Choroid plexus epithelial cell (primary cell): ENCODE results near the gene BLNK.
A peak's percentile ranks its signal among the peaks of the same experiment; 100 is the strongest.

Experiments
- DNase-seq: peaks from one replicate; pipeline ENCODE4 v3.0.0-alpha.2; 2010; ENCODE audit warnings: low read depth
- H3K4me3 ChIP-seq: 2 replicates; pipeline ENCODE4 v1.5.1; 2011; ENCODE audit warnings: low read depth, mild to moderate bottlenecking, control low read depth, low read length, moderate library complexity
- TF ChIP-seq, protein P1 (sequence below): conservative IDR thresholded peaks from 2 replicates; pipeline ENCODE4 v1.5.1; 2011; ENCODE audit warnings: low read depth, mild to moderate bottlenecking, control low read depth, inconsistent platforms, low read length, moderate library complexity

The BLNK gene

GRCh38 chr10:96297486-96297885 is 26.1 kb upstream of the BLNK start:
- no peak overlapping the region for H3K4me3 ChIP-seq
- TF ChIP-seq, protein P1, sequence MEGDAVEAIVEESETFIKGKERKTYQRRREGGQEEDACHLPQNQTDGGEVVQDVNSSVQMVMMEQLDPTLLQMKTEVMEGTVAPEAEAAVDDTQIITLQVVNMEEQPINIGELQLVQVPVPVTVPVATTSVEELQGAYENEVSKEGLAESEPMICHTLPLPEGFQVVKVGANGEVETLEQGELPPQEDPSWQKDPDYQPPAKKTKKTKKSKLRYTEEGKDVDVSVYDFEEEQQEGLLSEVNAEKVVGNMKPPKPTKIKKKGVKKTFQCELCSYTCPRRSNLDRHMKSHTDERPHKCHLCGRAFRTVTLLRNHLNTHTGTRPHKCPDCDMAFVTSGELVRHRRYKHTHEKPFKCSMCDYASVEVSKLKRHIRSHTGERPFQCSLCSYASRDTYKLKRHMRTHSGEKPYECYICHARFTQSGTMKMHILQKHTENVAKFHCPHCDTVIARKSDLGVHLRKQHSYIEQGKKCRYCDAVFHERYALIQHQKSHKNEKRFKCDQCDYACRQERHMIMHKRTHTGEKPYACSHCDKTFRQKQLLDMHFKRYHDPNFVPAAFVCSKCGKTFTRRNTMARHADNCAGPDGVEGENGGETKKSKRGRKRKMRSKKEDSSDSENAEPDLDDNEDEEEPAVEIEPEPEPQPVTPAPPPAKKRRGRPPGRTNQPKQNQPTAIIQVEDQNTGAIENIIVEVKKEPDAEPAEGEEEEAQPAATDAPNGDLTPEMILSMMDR: no peak
- DNase-seq: no peak

GRCh38 chr10:96295475-96295874 is 24.1 kb upstream of the BLNK start:
- TF ChIP-seq, protein P1: no peak
- no peak for DNase-seq
- no peak overlapping the region for H3K4me3 ChIP-seq

- TF ChIP-seq, protein P1: peak; percentile 55
- peak; percentile 72 for DNase-seq
Measured at GRCh38 chr10:96292971-96293920, 21.9 kb upstream of the BLNK start.

DNA sequence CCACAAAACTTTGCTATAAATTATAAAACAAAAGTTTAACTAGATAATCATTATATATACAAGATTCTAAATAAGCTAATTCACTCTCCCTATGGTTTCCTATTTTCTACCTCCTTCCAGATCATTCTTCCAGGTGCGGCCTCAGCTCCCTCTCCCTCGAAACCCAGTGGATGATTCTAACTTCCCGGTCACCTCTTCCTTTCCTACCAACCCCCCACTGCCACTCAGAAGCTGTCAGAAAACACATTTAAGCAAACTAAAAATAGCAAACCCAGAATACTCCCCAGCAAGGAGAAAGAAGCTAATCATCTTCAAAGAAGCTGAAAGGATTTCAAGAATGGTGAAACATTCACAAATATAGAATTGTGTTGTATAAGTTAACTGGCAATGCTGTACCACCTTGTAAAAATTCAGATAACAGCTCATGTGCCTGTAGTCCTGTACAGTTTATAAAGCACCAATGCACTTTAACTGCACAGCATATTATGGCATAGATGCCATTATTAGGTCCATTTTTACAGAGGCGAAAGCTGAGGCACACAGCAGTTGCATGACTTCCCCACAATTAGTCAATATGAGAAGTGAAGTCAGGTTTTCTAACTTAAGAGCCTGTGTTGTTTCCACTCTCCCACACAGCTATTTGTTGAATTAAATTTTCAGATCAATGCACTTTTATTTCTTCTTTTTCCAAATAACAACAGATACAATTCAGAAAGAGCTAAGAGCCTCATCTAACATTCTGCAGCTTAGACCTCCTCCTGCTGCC is 19.2 kb upstream of the BLNK start:
- DNase-seq: no peak
- TF ChIP-seq, protein P1: no peak
- H3K4me3 ChIP-seq: no peak overlapping the region

More at GRCh38 chr10:96292971-96293920, 21.9 kb upstream of the BLNK start:
- H3K4me3 ChIP-seq: no peak overlapping the region

- TF ChIP-seq, protein P1: no peak
- no peak overlapping the region for H3K4me3 ChIP-seq
- no peak for DNase-seq
Measured at GRCh38 chr10:96289218-96289910, 18.0 kb upstream of the BLNK start.

GRCh38 chr10:96288151-96288621 is 16.8 kb upstream of the BLNK start:
- H3K4me3 ChIP-seq: no peak overlapping the region
- TF ChIP-seq, protein P1: no peak
- DNase-seq: no peak
